Choroid plexus epithelial cell (primary cell): Measurements from ENCODE around the gene CFAP410.

Source experiments
- DNase-seq: peaks from one replicate; pipeline ENCODE4 v3.0.0-alpha.2; 2010; ENCODE audit warnings: low read depth
- H3K4me3 ChIP-seq: 2 replicates; pipeline ENCODE4 v1.5.1; 2011; ENCODE audit warnings: low read depth, mild to moderate bottlenecking, control low read depth, low read length, moderate library complexity
- TF ChIP-seq, protein P1 (sequence below): conservative IDR thresholded peaks from 2 replicates; pipeline ENCODE4 v1.5.1; 2011; ENCODE audit warnings: low read depth, mild to moderate bottlenecking, control low read depth, inconsistent platforms, low read length, moderate library complexity

CFAP410 gene

DNA sequence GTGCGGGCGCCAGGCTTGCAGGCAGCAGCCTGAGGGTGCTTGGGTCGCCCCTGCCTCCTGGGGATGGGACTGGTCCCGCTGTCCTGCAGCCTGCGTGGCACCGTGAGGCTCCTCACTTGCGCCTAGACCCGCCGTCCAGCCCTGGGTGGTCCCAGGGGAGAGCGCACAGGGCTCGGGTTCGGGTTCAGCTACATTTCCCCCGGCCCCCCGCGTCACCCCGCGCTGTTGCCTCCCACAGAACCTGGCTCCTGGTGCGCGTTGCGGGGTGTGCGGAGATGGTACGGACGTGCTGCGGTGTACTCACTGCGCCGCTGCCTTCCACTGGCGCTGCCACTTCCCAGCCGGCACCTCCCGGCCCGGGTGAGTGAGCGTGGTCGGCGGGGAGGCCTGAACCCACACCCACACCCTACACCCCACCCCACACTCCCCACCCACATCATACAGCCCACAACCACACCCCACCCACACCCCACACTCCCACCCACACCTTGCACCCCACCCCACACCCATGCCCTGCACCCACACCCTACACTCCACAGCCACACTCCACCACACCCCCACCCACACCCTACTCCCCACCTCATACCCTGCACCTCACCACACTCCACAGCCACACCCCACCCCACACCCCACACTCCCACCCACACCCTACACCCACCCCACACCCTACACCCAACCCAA lies 45.5 kb downstream of the CFAP410 start:
- no peak overlapping the region for H3K4me3 ChIP-seq
- no peak for DNase-seq
- TF ChIP-seq, protein P1, sequence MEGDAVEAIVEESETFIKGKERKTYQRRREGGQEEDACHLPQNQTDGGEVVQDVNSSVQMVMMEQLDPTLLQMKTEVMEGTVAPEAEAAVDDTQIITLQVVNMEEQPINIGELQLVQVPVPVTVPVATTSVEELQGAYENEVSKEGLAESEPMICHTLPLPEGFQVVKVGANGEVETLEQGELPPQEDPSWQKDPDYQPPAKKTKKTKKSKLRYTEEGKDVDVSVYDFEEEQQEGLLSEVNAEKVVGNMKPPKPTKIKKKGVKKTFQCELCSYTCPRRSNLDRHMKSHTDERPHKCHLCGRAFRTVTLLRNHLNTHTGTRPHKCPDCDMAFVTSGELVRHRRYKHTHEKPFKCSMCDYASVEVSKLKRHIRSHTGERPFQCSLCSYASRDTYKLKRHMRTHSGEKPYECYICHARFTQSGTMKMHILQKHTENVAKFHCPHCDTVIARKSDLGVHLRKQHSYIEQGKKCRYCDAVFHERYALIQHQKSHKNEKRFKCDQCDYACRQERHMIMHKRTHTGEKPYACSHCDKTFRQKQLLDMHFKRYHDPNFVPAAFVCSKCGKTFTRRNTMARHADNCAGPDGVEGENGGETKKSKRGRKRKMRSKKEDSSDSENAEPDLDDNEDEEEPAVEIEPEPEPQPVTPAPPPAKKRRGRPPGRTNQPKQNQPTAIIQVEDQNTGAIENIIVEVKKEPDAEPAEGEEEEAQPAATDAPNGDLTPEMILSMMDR: no peak

DNA sequence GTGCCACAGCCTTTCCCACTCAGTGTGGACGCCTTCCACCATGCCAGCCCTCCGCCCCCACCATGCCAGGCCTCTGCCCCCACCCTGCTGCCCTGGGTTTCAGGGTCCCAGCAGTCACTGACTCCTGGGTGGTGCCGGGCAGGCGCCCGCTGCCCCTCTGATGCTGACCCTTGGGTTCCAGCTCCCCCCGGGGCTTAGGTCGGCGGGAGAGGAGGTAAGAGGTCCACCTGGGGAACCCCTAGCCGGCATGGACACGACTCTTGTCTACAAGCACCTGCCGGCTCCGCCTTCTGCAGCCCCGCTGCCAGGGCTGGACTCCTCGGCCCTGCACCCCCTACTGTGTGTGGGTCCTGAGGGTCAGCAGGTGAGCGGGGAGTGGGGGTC lies 46.4 kb downstream of the CFAP410 start:
- H3K4me3 ChIP-seq: no peak overlapping the region
- TF ChIP-seq, protein P1: no peak
- no peak for DNase-seq

DNA sequence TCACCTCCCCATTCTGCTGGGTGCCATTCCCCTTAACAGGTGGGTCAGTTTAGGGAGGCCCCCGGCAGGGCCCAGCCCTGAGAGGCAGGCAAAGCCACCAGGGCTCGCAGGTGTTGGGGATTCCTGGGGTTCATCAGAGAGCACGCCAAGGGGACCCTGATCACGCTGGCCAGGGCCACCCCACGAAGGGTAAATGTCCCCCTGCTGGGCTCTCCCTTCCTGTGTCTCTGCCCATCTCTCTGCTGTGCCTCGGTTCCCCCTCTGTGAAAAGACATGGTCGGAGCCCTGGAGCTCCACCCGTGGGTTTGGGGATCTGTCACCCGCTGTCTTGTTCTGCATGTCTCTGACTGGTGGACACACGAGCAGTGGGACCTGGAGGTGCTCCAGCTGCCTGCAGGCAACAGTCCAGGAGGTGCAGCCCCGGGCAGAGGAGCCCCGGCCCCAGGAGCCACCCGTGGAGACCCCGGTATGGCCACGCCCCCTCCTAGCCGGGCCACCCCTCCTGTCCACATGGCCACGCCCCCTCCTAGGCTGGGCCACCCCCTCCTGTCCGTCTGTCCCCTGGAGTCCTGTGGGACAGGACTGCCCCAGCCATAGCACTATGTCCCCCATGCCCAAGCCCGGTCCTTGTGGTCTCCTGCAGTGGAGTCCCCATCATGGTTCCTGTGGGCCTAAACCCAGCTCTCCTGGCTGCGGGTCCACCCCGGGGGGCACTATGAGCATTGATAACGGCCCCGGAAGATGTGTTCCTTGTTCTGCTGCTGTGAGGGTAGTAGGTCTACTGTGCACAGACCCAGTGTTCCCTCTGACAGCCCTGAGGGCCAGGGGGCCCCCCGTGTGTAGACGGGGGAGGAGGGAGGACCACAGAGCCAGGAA lies 47.0 kb downstream of the CFAP410 start:
- TF ChIP-seq, protein P1: no peak
- H3K4me3 ChIP-seq: no peak overlapping the region
- DNase-seq: no peak

DNA sequence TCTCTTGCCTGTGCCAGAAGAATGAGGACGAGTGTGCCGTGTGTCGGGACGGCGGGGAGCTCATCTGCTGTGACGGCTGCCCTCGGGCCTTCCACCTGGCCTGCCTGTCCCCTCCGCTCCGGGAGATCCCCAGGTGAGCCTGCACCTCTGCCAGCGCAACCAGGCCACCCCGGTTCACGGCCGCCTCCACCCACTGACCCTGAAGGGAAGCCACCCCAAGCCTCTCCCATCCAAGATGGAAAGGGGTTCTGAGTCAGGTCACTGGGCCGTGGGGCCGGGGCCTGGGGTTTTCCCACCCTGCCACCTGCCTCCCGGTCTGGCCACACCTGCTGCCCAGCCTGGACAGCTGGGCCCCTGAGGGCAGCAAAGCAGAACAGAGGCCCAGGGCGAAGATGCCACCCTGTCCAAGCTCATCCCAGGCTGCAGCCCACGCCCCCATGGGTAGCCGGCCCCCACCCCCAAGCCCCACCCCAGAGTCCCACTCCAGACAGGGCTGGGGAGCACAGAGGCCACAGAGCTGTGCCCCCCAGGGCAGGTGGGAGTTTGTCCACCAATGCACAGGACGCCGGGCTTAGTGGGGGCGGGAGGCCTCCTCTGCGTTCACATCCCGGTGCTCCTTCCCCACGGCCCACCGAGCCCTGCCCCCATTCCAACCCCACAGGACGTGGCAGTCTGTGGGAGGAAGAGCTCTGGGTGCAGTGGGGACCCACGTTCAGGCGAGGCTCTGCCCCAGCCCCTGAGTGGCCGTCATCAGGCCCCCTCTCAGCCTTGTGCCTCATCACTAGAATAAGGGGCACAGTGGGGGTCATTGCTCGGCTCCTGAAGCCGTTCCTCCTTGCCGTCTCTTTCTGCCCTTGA lies 47.9 kb downstream of the CFAP410 start:
- no peak for DNase-seq
- H3K4me3 ChIP-seq: no peak overlapping the region
- TF ChIP-seq, protein P1: no peak

DNA sequence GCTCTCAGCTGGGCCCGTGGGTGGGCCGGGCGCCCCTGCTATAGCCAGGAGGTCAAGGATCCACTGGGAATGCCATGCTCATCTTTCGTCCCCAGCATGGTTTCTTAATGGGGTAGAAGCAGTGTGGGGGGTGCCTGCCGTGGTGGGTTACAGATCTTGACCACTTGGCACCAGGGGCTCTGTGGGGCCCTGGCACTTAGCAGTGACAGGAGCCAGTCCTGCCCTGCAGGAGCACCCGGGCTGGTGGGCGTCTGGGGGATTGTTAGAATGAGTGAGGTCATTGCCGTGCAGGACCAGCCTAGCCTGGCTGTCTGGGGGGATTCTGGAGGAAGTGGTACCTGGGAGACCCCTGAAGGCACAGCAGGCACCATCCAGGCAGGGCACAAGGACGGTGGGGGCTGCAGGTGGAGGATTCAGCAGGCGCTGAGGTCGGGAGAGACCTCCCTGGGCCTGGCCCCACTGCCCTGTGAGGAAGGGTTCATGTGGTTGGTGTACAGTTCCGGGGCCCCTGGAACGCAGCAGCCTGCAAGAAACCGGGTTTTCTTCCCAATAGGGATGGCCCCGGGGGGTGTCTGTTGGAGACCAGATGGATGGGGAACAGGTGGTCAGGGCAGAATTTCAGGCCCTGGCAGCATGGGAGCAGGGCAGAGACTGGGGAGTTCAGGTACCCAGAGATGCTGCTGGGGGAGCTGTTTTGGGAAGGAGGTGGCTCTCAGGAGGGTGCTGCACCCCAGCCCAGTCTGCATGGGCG lies 48.7 kb downstream of the CFAP410 start:
- DNase-seq: no peak
- H3K4me3 ChIP-seq: no peak overlapping the region
- TF ChIP-seq, protein P1: no peak

DNA sequence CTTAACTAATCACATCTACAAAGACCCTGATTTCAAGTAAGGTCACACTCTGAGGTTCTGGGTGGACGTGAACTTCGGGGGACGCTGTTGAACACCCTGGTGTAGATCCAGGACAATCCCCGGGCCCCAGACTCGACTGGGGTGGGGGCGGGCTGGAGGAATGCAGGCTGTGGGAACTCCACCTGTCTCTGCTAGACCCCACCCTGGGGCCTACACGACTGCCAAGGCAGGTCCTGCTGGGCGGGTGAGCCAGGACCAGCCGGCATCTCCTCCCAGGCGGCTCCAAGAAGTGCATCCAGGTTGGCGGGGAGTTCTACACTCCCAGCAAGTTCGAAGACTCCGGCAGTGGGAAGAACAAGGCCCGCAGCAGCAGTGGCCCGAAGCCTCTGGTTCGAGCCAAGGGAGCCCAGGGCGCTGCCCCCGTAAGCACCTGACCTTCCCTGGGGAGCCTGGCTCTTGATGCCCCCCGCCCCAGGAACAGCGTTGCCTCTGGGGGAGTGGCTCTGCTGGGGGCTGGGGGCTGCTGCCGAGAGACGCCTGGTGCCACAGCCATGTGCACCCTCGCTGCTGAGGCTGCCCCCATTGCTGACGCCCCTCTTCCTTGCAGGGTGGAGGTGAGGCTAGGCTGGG lies 49.7 kb downstream of the CFAP410 start:
- no peak overlapping the region for H3K4me3 ChIP-seq
- no peak for DNase-seq
- TF ChIP-seq, protein P1: no peak
